Measurements from ENCODE around the gene C12orf57.
"Not testable (repeated sequence)": the region's sequence is repeated elsewhere in the genome, so short reads cannot be mapped to it uniquely, and the experiment has no call there.

C12orf57 gene

DNA sequence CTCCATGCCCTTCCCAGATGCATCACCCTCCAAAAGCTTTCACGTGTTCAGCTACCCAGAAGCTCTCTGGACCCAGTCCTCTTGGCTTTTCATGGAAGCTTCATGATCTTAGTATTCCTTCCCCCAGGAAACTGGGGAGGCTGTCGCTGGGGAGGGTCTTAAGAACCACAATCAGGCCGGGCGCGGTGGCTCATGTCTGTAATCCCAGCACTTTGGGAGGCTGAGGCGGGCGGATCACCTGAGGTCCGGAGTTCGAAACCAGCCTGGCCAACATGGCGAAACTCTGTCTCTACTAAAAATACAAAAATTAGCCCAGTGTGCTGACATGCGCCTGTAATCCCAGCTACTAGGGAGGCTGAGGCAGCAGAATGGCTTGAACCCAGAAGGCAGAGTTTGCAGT, 35.7 kb upstream of the C12orf57 start:
- H3K36me3 ChIP-seq (ENCODE audit: control insufficient read depth, insufficient read depth, low read length); H3K27ac ChIP-seq (ENCODE audit: low read length); H3K4me3 ChIP-seq (ENCODE audit: low read length); H3K4me1 ChIP-seq (ENCODE audit: control insufficient read depth, insufficient read depth, low read length); H3K9me3 ChIP-seq (ENCODE audit: control insufficient read depth, insufficient read depth, low read length); H3K27me3 ChIP-seq (ENCODE audit: control insufficient read depth, insufficient read depth, low read length); DNase-seq (ENCODE audit: low read depth, low spot score): not testable (repeated sequence)
- no CpG with 5 or more reads among the region's 11 CpGs for WGBS (ENCODE audit: insufficient coverage, insufficient read length)

- H3K4me3 ChIP-seq (ENCODE audit: low read length) = no peak overlapping the region
- no peaks in the 10 kb centered on the region for H3K36me3 ChIP-seq (ENCODE audit: control insufficient read depth, insufficient read depth, low read length)
- WGBS (ENCODE audit: insufficient coverage, insufficient read length) = no CpG with 5 or more reads among the region's 4 CpGs
- no peak overlapping the region for H3K27ac ChIP-seq (ENCODE audit: low read length)
- no peak for DNase-seq (ENCODE audit: low read depth, low spot score)
- peaks cover 5% of the 10 kb centered on the region for H3K4me1 ChIP-seq (ENCODE audit: control insufficient read depth, insufficient read depth, low read length)
- H3K27me3 ChIP-seq (ENCODE audit: control insufficient read depth, insufficient read depth, low read length) = no peaks in the 10 kb centered on the region
- H3K9me3 ChIP-seq (ENCODE audit: control insufficient read depth, insufficient read depth, low read length) = no peaks in the 10 kb centered on the region
These were observed 34.2 kb upstream of the C12orf57 start for GRCh38 chr12:6909421-6910145.

DNA sequence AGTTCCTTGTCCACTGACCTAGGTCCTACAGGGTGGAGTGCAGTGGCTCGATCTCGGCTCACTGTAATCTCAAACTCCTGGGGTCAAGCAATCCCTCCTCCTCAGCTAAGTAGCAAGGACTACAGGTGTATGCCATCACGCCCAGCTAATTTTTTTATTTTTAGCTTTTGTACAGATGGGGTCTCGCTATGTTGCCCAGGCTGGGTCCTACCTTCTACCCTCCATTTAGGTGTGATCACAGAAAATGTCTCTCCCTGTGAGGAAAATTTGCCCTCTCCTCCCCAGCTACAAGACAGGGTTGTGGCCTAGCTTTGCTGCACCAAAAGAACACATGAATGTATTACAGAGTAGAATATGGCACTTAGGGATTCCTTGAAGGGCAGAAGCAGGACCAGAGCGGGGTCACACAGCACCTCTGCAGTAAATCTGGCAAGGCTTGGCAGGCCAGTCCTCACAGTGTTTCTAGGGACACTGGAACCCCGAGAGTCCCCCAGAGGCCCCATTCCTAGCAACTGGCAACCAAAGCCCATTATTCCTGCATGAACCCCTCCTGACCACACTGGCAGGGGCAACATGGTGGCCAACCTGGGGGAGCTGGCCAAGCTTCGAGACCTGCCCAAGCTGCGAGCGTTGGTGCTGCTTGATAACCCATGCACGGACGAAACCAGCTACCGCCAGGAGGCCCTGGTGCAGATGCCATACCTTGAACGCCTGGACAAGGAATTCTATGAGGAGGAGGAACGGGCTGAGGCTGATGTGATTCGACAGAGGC, 31.5 kb upstream of the C12orf57 start:
- WGBS (ENCODE audit: insufficient coverage, insufficient read length) = no CpG with 5 or more reads among the region's 15 CpGs
- Histone ChIP-seq H3K36me3 (ENCODE audit: control insufficient read depth, insufficient read depth, low read length) (peaks cover 11% of the 10 kb centered on the region), H3K4me1 (ENCODE audit: control insufficient read depth, insufficient read depth, low read length) (peaks cover 5% of the 10 kb centered on the region; the same call in 1 of the 2 replicates), H3K9me3 (ENCODE audit: control insufficient read depth, insufficient read depth, low read length) (no peaks in the 10 kb centered on the region), H3K4me3 (ENCODE audit: low read length) (no peak overlapping the region), H3K27me3 (ENCODE audit: control insufficient read depth, insufficient read depth, low read length) (no peaks in the 10 kb centered on the region), H3K27ac (ENCODE audit: low read length) (no peak overlapping the region)
- DNase-seq (ENCODE audit: low read depth, low spot score) = no peak

DNA sequence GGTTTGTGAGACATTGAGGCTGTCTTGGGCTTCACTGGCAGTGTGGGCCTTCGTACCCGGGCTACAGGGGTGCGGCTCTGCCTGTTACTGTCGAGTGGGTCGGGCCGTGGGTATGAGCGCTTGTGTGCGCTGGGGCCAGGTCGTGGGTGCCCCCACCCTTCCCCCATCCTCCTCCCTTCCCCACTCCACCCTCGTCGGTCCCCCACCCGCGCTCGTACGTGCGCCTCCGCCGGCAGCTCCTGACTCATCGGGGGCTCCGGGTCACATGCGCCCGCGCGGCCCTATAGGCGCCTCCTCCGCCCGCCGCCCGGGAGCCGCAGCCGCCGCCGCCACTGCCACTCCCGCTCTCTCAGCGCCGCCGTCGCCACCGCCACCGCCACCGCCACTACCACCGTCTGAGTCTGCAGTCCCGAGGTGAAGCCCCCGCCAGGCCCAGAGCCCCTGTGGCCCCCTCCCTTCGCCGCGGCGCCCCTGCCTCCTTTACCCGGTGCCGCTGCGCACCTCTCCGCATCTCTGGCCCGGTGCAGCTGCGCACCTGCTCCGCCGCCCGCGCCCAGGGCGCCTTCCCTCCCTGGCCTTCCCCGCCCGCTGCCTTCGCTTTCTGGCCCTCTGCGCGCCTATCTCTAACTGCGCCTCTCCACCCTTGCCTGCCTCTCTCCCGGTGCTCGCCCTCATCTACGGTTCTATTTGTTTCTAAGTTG, 29.4 kb upstream of the C12orf57 start, which contains the start of gene ENO2:
ENO2 (plus strand) TSS at position 335 of the 701 bp plus-strand sequence. CDS start 1,253 bp downstream, outside the sequence.
- Histone ChIP-seq H3K4me3 (ENCODE audit: low read length) (peak within 1 kb of the TSS; percentile 89), H3K9me3 (ENCODE audit: control insufficient read depth, insufficient read depth, low read length) (no peaks in the 10 kb centered on the region), H3K36me3 (ENCODE audit: control insufficient read depth, insufficient read depth, low read length) (peaks cover 13% of the 10 kb centered on the region), H3K4me1 (ENCODE audit: control insufficient read depth, insufficient read depth, low read length) (peaks cover 5% of the 10 kb centered on the region; the same call in 1 of the 2 replicates), H3K27me3 (ENCODE audit: control insufficient read depth, insufficient read depth, low read length) (no peaks in the 10 kb centered on the region), H3K27ac (ENCODE audit: low read length) (no peak within 1 kb of the TSS)
- no peak for DNase-seq (ENCODE audit: low read depth, low spot score)
- no CpG with 5 or more reads among the region's 68 CpGs for WGBS (ENCODE audit: insufficient coverage, insufficient read length)

DNA sequence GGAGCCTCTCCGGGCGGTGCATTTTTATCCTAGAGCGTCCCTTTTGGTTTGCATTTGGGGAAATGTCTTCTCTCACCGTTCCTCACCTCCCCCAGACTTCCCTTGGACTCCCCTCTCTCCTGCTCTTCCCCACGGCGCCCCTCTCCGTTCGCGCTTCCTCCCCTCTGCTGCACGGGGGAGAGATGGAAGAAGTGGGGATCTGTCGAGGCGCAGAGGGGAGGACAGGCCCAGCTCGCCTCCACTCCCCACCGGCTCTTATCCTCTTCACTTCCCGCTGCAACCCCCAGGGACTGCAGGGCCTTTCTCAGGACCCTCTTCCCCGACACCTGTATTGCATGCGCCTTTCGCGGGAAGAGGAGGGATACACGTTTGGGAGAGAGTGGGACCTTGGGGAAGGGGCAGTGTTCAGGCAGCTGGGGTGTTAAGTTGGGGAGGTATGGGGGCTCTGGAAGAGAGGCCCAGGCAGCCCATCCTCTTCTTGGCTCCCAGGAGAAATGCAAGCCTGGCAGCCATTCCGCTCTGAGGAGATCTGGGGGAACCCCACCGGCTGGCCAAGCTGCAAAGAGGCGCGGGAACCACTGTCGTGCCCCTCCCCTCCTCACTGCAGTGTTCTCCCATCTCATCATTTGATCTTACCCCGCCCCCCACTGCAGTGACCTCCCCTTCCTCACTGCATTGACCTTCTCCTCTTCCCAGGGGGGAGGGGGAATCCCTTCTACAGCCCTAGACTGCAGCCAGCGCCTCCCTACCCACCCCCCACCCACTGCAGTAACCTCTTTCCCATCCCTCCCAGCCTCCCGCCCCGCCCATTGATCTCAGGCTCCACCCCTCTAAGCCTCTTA, 28.7 kb upstream of the C12orf57 start:
- Histone ChIP-seq H3K27ac (ENCODE audit: low read length) (no peak overlapping the region), H3K4me1 (ENCODE audit: control insufficient read depth, insufficient read depth, low read length) (peaks cover 5% of the 10 kb centered on the region; the same call in 1 of the 2 replicates), H3K27me3 (ENCODE audit: control insufficient read depth, insufficient read depth, low read length) (no peaks in the 10 kb centered on the region), H3K4me3 (ENCODE audit: low read length) (peak overlapping the region; percentile 89), H3K9me3 (ENCODE audit: control insufficient read depth, insufficient read depth, low read length) (no peaks in the 10 kb centered on the region), H3K36me3 (ENCODE audit: control insufficient read depth, insufficient read depth, low read length) (peaks cover 13% of the 10 kb centered on the region)
- no peak for DNase-seq (ENCODE audit: low read depth, low spot score)
- no CpG with 5 or more reads among the region's 29 CpGs for WGBS (ENCODE audit: insufficient coverage, insufficient read length)

GRCh38 chr12:6915789-6916285, 28.0 kb upstream of the C12orf57 start:
- no peak overlapping the region for H3K27ac ChIP-seq (ENCODE audit: low read length)
- no peak overlapping the region for H3K4me3 ChIP-seq (ENCODE audit: low read length)
- H3K9me3 ChIP-seq (ENCODE audit: control insufficient read depth, insufficient read depth, low read length) = no peaks in the 10 kb centered on the region
- no peak for DNase-seq (ENCODE audit: low read depth, low spot score)
- H3K36me3 ChIP-seq (ENCODE audit: control insufficient read depth, insufficient read depth, low read length) = peaks cover 13% of the 10 kb centered on the region
- peaks cover 5% of the 10 kb centered on the region; the same call in 1 of the 2 replicates for H3K4me1 ChIP-seq (ENCODE audit: control insufficient read depth, insufficient read depth, low read length)
- WGBS (ENCODE audit: insufficient coverage, insufficient read length) = no CpG with 5 or more reads among the region's 14 CpGs
- H3K27me3 ChIP-seq (ENCODE audit: control insufficient read depth, insufficient read depth, low read length) = no peaks in the 10 kb centered on the region

DNA sequence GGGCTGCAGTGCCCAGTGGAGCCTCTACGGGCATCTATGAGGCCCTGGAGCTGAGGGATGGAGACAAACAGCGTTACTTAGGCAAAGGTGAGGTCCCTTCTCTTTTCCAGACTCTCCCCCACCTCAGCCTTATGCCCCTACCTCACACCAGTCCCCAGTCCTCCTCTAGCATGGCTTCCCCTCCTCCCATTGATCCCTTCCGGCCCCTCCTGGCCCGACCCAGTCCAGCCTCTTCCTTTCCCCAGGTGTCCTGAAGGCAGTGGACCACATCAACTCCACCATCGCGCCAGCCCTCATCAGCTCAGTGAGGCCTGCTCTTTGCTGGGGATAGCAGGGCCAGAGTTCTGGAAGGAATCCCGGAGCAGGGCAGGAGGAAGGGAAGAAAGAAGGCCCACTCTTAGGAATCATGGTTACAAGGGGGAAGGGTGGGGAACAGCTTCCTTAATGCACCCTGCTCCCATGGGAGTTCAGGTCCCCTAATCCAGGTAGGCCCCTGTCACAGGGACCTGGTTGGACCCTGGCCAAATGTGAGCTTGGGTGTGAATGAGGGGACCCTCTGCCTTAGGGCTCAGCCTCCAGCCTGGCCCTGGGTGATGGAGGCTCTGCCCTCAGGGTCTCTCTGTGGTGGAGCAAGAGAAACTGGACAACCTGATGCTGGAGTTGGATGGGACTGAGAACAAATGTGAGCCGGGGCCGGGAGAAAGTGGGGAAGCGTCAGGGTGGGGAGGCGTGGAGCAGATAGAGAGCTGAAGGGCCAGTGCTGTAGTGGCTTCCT, 27.2 kb upstream of the C12orf57 start:
- no peak overlapping the region for H3K4me3 ChIP-seq (ENCODE audit: low read length)
- no peaks in the 10 kb centered on the region for H3K9me3 ChIP-seq (ENCODE audit: control insufficient read depth, insufficient read depth, low read length)
- H3K4me1 ChIP-seq (ENCODE audit: control insufficient read depth, insufficient read depth, low read length) = peaks cover 5% of the 10 kb centered on the region; the same call in 1 of the 2 replicates
- H3K27me3 ChIP-seq (ENCODE audit: control insufficient read depth, insufficient read depth, low read length) = no peaks in the 10 kb centered on the region
- WGBS (ENCODE audit: insufficient coverage, insufficient read length) = no CpG with 5 or more reads among the region's 11 CpGs
- H3K27ac ChIP-seq (ENCODE audit: low read length) = no peak overlapping the region
- H3K36me3 ChIP-seq (ENCODE audit: control insufficient read depth, insufficient read depth, low read length) = peaks cover 16% of the 10 kb centered on the region
- no peak for DNase-seq (ENCODE audit: low read depth, low spot score)

- Histone ChIP-seq H3K36me3 (ENCODE audit: control insufficient read depth, insufficient read depth, low read length) (peaks cover 20% of the 10 kb centered on the region), H3K27me3 (ENCODE audit: control insufficient read depth, insufficient read depth, low read length) (no peaks in the 10 kb centered on the region), H3K4me1 (ENCODE audit: control insufficient read depth, insufficient read depth, low read length) (peaks cover 5% of the 10 kb centered on the region; the same call in 1 of the 2 replicates), H3K4me3 (ENCODE audit: low read length) (no peak overlapping the region), H3K27ac (ENCODE audit: low read length) (no peak overlapping the region), H3K9me3 (ENCODE audit: control insufficient read depth, insufficient read depth, low read length) (no peaks in the 10 kb centered on the region)
- 100% methylated on average over 2 of the region's 14 CpGs for WGBS (ENCODE audit: insufficient coverage, insufficient read length)
- DNase-seq (ENCODE audit: low read depth, low spot score) = no peak
These were observed 26.2 kb upstream of the C12orf57 start for GRCh38 chr12:6917491-6918231.

DNA sequence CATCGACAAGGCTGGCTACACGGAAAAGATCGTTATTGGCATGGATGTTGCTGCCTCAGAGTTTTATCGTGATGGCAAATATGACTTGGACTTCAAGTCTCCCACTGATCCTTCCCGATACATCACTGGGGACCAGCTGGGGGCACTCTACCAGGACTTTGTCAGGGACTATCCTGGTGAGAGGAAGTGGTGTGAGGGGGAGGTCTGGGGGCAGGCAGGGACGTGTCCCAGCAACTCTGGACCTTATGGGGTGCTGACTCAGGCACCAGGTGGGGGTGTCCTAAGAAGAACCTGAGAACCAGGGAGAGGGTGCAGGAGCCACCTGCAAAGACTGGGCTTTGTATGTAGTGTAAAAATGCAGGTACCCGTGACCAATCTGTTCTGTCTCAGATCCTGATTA, 24.2 kb upstream of the C12orf57 start:
- Histone ChIP-seq H3K4me3 (ENCODE audit: low read length) (no peak overlapping the region), H3K4me1 (ENCODE audit: control insufficient read depth, insufficient read depth, low read length) (0 out of 2 replicates have a peak, but pooled peaks cover 1% of the 10 kb centered on the region), H3K27me3 (ENCODE audit: control insufficient read depth, insufficient read depth, low read length) (no peaks in the 10 kb centered on the region), H3K36me3 (ENCODE audit: control insufficient read depth, insufficient read depth, low read length) (peaks cover 20% of the 10 kb centered on the region), H3K9me3 (ENCODE audit: control insufficient read depth, insufficient read depth, low read length) (no peaks in the 10 kb centered on the region), H3K27ac (ENCODE audit: low read length) (no peak overlapping the region)
- no CpG with 5 or more reads among the region's 7 CpGs for WGBS (ENCODE audit: insufficient coverage, insufficient read length)
- DNase-seq (ENCODE audit: low read depth, low spot score) = no peak

Measured in iPS DF 6.9 (cell line).